Left renal pelvis (tissue), 4 donors: Measurements from ENCODE around the gene MGLL. TPM values are rescaled to one million over a fixed set of nuclear protein-coding genes. Genes with fewer than 3 reads are reported as not detected.
"Not testable (repeated sequence)": the region's sequence is repeated elsewhere in the genome, so short reads cannot be mapped to it uniquely, and the experiment has no call there.

ENCODE experiments used
- DNase-seq, 4 donors: peaks; one replicate each; pipeline ENCODE4 v3.0.0-alpha.2; 2013; ENCODE audit warnings: low read depth in 4 of 4, low spot score in 3 of 4
- polyA plus RNA-seq, 4 donors: library from polyadenylated mRNA; unstranded; fragments of 120-200 nt; gene quantifications; one replicate each; pipeline ENCODE4 v1.2.1, GENCODE V29; 2013; ENCODE audit not compliant: insufficient read length in 4 of 4

Gene MGLL
- polyA plus RNA-seq, 4 donors = 12.3 to 27.3 (median 24.2) TPM

DNA sequence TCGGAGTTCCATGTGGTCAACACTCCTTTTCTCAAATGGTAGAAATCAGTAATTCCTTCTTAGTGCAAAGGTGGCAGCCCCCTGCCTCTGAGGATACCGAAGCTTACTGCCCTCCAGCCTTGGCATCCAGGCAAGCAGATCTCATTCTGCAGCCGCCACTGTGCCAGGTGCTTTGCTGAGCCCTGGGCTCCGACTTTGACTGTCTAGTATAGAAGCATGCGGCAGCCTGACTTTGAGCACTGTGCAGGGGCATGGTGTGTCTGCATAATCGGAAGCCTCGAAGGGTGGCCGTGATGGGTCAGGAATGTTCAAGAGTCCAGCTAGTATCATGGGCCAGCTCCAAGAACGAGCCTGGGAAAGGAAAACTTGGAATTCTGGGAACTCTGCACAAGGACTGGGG lies 109.9 kb downstream of the MGLL start:
- no peak for DNase-seq

DNA sequence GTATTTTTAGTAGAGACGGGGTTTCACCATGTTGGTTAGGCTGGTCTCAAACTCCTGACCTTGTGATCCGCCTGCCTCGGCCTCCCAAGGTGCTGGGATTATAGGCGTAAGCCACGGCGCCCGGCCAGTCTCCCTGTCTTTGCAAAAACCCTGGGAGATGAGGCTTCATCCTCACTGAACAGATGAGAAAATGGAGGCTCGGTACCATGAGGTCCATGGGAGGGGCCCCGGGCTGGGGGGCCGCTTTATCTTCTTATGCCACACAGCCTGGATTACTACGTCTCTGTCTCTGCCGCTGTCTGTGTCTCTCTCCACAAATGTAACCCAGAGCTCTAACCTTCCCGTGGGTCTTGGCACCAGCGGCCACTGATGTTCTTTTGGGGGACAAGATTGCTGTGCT lies 110.4 kb downstream of the MGLL start:
- DNase-seq = no peak

DNA sequence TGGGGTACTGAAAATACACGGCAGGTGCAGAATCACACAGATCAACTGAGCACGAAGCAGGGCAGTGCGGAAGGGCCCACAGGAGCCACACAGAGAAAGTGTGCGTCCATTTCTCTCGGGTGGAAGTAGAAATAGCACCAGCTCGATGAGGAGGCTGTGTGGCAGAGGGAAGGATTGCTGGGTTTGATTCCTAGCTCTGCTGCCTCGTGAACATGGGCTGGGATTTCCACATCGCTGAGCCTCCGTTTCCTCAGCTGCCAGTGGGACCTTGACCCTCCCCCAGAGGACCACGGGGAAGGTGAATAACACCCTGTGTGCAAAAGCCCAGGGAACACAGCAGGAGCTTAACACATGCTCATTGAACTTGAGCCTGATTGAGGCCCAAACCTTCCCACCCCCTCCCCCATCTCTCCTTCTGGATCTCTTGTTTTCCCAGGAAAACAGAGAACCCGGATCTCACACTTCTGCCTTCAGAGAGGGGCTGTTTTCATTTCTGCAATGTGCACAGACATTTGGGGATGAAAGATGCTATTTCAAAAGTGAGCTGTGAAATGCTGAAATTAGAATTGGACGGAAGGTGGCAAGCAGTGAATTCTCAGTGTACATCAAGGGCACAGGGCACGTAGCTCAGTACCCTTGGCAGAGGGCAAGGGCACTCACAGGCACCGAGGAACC lies 111.2 kb downstream of the MGLL start:
- no peak for DNase-seq

DNA sequence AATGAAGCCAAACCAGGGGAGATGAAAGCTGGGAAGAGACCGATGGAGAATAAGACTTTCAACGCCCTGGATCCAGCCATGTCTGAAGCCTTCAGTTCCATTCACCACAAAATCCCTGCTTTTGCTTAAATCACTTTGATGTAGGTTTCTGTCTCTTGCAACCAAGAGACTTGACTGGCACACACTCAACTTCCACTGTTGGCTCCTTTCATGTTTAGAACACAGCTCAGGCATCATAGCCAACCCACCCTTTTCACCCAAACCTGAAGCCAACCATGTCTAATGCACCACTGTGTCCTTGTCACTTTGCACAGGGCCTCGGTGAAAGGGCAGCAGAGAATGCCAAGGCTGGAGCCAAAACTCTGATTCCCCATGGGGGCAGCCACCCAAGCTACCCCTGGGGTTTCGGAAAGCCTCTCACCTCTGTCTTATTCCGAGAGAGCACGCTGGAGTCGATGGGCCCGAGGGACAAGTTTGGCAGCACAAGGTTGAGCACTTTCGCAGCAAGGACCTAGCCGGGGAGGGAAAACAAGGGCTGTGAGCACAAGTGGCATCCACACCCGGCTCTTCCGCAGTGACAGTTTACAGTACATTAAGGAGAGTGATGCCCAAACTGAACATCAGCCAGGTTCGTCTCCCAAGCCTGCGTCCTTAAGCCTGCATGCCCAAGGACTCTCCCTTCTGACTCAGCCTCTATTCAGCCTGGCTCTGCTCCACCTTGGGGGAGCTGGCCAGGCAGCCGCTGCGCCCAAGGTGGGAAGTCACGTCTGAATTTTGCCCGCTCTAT lies 112.0 kb downstream of the MGLL start:
- no peak for DNase-seq

DNA sequence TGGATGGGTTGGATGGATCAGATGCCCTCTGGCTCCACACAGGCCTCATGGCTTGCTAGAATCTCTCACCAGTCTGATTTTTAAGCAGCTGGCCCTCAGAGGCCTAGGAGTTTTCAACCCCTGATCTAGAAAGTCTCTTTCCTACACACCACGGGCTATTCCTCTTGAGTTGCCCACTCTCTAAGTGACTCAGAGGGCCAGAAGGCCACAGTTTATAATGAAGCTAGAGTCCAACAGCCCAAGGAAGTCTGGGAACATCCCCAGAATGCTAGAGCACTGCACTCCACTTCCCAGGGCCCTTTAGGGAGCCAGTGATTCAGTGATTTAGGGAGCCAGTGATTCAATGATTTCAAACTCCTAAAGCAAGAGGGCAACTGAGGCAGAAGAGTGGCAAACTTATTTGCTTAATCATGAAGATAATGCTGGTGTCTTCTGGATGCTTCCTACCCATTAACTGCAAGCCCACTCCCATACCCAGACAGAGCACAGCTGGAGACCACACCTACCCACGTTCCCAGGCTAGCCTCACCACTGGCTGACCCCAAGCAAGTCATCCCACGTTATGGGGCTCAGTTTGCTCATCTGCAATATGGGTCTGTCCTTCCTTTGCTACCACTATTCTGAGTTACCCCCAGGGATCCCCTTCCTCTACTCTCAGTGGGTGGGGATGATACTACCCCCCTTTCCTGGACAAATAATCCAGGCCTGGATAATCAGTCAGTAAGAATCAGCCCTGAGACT lies 112.8 kb downstream of the MGLL start:
- DNase-seq = no peak

DNA sequence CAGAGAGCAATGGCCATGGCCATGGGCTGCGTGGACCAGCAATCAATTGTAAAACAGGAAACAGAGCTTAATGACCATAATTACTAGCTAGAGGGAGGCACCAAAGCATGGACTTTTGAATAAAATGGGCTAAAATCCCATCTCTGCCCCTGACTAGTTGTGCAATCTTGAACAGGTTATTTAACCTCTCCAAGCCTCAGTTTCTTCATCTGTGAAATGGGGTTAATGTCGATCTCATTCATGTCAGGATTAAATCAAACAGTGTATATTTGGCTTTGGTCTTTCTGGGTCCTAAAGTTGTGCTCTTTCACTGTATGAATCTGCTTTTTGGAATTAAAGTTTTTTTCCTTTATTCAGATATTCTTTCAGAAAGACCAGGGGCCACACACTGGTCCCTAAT lies 113.5 kb downstream of the MGLL start:
- no peak for DNase-seq

DNA sequence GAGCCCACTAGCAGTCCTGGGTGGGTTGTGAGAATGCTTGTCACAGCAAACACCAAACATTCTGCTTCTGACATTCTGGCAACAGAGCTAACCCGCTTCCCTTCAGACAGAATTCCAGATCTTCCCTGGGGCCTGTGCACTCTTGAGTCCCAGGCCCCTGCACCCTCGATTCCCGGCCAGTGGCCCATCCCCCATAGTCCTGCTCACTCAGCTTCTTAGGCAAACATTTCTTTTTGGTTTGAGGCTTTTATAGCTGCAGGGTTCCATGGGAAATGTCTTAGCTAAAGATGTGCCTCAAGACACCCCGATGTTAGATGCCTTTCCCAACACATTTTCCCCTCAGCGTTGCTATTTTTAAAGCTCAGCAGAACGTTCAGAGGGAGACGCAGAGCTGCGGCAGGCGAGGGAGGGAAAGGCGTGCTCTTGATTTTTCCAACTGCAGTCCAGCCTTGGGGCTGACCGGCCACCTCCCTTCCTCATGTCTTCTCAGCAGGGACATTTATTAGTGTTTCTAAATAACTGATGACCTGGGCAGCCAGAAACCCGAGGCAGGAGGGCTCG lies 114.4 kb downstream of the MGLL start:
- no peak for DNase-seq

DNA sequence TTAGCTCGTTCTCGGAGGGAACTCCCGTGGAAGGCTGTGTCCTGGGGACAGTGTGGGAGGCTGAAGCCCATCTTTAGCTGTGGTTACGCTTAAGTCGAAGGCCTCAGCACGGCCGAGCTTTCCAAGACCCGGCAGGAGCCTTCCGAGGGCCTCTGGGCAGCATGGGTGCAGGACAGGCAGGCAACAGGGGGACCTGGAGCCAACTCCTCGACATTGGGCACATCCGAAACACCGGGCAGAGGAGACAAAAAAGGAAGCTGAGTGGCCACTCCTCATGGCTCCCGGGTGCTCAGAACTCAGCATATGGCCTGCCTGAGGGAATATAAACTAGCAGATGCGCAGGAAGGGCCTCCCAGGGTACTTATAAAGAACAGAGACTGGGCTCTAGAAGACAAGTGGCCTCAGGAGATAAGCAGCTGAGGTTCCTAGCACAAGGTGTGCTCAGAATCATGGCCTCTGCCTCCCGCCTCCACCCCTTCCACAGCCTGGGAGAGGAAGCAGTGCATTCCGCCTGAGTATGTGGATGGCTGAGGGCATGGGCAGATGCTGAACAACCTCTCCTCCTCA lies 115.4 kb downstream of the MGLL start:
- DNase-seq = no peak

DNA sequence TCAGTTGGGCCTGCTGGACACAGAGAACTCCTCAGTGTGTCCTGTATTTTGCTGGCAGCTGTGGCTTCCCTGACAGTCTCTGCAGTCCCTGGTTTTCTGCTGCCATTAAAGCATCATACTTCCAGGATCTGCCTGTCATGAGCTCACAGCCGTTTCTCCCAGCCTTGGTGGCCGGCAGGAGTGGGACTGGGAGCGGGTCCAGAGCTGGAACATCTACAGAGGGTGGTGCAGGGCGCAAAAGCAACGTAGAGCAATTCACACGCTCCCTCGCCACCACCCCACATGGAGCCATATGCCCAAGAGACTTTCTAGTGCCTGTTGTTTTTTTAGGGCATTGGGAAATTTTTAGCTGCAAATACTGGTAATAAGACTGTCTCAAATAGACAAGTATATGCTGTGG lies 116.0 kb downstream of the MGLL start:
- no peak for DNase-seq

DNA sequence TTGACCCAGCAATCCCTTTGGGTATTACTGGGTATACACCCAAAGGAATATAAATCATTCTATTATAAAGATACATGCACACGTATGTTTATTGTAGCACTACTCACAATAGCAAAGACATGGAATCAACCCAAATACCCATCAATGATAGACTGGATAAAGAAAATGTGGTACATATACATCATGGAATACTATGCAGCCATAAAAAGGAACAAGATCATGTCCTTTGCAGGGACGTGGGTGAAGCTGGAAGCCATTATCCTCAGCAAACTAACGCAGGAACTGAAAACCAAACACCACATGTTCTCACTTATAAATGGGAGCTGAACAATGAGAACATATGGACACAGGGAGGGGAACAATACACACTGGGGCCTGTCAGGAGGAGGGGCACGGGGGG lies 117.5 kb downstream of the MGLL start:
- not testable (repeated sequence) for DNase-seq

DNA sequence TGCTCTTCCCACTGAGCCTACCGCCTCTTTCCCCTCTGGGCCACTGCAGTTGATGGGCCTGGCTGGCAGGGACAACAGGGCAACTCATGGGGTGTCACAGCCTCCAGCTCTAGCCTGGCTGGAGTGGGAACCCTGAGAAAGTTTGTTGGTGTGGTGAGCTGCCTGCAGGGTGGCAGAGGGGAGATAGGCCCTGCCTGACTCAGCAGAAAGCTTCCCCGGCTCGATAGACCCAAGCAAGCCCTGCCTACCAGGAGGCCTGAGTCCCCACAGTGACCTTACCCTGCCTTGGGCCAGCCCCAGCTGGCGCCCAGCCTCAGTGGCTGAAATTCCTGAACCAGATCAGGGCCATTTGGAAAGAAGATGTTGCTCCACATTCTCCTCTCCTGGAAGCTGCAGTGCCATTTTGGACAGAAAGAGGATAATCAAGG lies 120.2 kb downstream of the MGLL start:
- DNase-seq = no peak

DNA sequence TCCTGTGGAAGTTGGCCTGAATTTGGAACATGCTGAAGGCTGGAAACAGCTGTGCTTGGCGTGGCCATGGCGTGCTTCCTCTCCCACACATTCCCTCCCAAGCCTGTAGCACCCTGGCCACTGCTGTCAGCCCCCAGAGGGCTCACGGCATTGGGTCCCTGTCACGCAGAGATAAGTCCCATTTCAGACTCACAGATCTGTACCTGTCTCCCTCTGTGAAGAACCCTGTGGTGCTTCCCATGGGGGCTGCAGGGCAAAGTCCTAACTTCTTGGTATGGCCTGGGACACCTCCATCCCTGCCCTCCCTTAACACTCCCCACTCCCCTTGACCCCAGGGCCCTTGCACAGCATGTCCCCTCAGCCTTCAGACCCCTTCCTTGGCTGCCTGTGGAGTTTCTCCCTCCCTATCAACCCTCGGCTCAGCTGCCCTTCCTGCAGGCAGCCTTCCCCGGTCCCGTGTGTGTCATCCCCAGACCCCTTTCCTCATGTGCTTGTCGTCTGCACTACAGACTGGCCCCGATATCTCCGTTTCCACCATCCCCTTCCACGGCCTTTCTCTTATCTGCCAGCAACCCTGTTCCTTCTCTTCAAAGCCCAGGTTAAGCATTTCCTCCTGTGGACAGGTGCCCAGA lies 120.9 kb downstream of the MGLL start:
- DNase-seq = no peak

DNA sequence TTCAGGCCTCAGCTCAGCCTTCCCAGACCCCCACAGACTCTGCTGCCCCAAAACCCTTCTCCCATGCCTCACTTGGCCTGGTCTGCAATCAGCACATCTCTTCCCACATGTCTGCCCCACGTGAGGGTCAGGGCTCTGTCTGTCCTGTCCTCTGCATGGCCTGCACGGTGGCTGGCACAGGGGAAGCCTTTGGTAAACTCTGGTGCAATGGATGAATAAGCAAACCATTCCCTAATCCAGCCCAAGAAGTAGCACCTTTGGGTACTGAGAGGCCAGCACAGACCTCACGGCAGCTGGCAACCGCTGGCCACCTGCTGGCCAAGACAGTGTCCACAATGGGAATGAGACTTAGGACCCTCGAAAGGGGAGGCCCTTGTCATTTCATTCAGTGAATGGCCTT lies 121.9 kb downstream of the MGLL start:
- DNase-seq = no peak

DNA sequence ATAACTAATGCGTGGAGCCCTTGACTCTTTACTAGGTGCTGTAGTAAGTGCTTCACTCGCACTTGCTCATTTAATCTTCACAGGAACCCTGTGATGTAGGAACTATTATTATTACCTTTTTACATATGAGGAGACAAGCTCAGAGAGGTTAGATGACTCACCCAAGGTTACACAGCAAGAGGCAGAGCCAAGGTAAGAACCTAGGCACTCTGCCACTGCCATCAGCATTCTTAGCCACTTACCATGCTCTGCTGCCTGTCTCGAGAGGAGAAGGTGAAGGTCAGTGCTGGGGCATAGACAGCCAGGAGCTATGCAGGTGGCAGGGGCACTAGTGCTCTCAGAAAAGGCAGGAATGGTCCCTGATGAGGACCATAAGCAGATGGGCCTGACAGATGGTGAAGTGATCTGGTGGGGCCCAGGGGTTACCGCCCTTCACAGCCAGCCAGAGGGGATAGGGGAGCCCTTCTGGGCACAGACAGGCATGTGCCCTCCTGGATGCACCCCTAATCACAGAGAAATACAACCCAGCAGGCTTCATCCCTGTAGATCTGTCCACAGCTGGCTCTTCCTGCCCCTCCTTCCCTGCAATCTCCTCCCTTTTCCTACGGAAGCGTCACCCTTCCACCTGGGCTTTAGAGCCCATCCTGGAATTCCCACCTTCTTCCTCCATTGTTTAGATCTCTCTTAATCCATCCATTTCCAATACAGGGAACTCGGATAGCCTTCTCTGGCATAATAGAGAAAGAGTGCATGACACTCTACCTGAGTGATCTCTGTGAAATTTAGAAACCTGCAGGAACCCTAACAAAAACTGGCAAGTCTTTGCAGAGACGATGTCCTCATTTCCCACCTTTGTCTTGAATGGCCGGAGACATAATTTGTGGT lies 122.7 kb downstream of the MGLL start:
- no peak for DNase-seq

DNA sequence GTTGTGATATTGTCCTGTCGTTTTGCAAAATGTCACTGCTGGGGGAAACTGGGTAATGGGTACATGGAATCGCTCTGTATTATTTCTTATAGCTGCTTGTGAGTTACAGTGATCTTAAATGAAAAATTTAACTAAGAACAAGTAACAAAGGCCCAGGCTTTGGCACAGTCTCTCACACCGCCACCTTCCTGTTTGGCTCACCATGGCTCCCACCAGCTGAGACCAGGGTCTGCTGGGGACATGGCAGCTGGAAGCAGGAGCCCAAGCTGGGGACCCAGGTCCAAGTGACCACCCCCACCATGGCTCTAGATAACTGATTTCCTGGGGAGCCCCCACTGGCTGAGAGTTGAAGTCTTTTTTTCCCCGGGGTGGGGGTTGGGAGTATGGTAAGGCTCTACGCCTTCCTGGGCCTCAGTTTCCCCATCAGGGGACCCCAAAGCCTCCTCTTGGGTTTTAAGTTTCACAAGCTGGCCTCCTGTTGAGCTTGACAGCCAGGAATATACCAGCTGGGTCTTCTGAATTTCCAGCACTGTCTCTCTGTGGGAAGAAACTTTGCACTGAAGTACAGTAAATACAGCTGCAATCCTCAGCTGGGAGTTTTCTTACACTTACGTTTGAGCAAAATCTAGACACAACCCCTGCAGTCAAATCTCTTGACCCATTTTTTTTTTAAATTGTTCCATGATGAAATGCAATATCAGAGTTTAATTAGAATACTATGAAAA lies 123.5 kb downstream of the MGLL start:
- no peak for DNase-seq

DNA sequence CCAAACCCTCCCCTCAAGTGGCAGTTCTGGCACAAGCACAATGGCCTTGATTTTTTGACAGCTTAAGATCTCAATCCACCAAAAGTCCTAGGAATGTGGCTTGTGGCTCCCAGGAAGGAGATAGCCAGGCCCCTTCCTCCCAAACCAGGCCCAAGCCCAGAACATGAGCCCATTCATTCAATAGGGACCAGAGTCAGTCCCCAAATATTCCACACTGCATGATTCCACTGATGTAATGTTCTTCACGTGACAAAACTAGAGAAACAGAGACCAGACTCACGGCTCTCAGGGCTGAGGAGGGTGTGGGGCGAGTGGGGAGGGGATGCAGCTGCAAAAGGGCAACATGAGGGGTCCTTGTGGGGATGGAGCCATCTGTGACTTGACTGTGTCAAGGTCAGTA lies 124.0 kb downstream of the MGLL start:
- DNase-seq = no peak

DNA sequence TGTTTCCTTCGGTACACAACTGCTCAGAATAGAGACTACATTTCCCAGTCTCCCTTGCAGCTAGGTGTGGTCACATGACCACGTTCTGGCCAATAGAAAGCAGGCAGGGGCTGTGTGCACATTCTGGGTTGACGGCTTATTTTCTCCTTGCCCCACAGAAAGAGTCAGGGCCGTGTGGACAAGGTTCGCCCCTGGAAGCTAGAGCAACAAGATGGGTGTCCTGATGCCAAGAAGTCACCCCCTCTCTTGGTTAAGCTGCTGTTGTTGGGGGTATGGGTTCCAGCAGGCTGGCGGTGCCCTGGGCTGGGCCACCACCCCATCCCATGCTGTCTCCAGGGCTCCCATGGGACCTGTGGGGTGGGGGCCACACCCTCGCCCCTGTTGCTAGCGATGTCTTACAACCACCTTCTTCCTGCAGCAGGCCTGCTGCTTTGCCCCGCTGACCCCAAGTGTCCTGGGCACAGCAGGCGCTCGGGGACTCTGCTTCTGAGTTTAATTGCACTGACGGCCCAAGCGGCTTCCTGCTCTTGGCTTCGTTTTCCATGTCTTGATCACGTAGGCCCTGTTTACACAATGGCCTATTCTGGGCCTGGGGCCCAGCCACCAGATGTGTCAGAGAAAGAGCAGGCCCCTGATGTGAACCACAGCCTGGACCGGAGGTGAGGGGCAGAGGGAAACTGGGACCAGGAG lies 124.6 kb downstream of the MGLL start:
- DNase-seq = peak in 2 of 4 donors; percentile 54 to 58

DNA sequence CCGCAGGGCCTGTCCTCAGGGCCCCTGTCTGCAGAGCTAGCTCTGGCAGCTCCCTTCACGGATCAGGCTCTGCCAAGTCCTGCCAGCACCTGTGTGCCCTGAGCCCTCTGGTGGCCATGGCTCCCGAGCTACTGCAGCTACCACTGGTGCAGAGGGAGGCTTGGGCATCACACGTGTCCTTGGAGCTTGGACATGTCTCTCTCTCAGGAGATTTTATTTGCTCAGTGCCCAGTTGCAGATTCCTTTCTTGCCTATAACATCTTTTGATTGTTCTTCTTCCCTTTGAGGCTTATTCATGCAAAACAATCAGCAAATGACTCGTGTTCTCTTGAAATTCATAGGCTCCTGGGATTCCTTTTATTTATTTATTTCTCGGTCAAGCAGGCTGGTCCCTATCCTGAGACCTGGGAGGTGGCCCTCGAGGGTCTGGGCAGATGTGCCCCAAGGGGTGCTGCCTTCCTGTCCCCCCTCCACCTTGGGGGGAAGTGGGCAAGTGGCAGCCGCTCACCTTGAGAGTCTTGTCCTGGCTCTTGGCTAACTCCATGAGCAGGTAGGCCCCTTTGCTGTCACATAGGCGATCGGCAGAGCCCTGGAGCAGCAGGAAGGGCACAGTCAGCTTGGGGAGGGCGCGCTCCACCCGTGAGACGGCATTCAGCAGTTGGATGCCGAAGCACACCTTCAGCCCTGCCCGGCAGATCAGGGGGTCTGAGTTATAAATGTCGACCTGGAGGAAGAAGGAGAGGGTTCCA lies 127.7 kb downstream of the MGLL start:
- DNase-seq = no peak
